Measurements from ENCODE around the gene PLEKHA8. TPM values are rescaled to one million over a fixed set of nuclear protein-coding genes. Genes with fewer than 3 reads are reported as not detected.

The PLEKHA8 gene
- total RNA-seq, 2 donors from 2014 or later, result 11.7 to 14.9 TPM

- H3K9ac ChIP-seq (ENCODE audit: low read depth in 2 of 2, low read length in 2 of 2), result no peak overlapping the region
- no peaks in the 10 kb centered on the region for H3K27me3 ChIP-seq
- H3K4me3 ChIP-seq, result no peak overlapping the region
- no peaks in the 10 kb centered on the region for H3K36me3 ChIP-seq
- no peaks in the 10 kb centered on the region for H3K4me1 ChIP-seq
- no peak overlapping the region for H3K27ac ChIP-seq
- DNase-seq, result no peak
- TF ChIP-seq CTCF (IDR thresholded peaks at IDR 0.05), result no peak
- no peaks in the 10 kb centered on the region for H3K9me3 ChIP-seq
- intact Hi-C loops (cut with DNase I), result no loop called here
These were observed 121.5 kb downstream of the PLEKHA8 start for GRCh38 chr7:30149640-30150272.

- no peaks in the 10 kb centered on the region for H3K36me3 ChIP-seq
These were observed 122.5 kb downstream of the PLEKHA8 start for GRCh38 chr7:30150711-30151110.

DNA sequence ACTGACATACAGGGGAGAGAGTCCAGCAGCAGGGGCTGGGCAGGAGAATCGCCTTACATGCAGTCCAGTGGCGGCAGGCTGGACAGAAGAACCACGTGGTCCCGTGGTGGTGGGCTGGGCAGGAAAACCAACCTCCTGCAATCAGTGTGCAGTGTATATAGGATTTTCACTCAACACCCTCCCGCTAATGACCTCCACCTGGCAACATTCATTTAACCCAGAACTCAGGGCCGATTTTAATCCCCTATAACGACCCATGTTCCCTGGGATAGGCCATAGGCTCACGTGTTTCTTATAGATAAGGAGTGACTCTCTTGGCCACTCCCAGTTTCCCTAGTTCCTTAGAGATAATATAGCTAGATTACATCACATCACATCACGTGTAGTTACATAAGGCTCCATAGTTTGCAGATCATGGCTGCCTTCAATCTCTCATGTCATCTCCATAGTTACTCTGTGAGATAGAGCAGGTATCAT lies 125.9 kb downstream of the PLEKHA8 start:
- H3K4me1 ChIP-seq, result no peaks in the 10 kb centered on the region
- no peaks in the 10 kb centered on the region for H3K27me3 ChIP-seq
- no peaks in the 10 kb centered on the region for H3K9me3 ChIP-seq
- DNase-seq, result no peak
- intact Hi-C loops (cut with DNase I), result no loop called here
- H3K4me3 ChIP-seq, result no peak overlapping the region
- H3K9ac ChIP-seq (ENCODE audit: low read depth in 2 of 2, low read length in 2 of 2), result no peak overlapping the region
- no peak for TF ChIP-seq CTCF (IDR thresholded peaks at IDR 0.05)
- no peak overlapping the region for H3K27ac ChIP-seq
- H3K36me3 ChIP-seq, result no peaks in the 10 kb centered on the region

More at GRCh38 chr7:30150711-30151110, 122.5 kb downstream of the PLEKHA8 start:
- intact Hi-C loops (cut with DNase I), result no loop called here
- TF ChIP-seq CTCF (IDR thresholded peaks at IDR 0.05), result no peak
- no peak overlapping the region for H3K9ac ChIP-seq (ENCODE audit: low read depth in 2 of 2, low read length in 2 of 2)
- no peak for DNase-seq
- no peaks in the 10 kb centered on the region for H3K9me3 ChIP-seq
- H3K4me3 ChIP-seq, result no peak overlapping the region
- H3K27ac ChIP-seq, result no peak overlapping the region
- H3K4me1 ChIP-seq, result no peaks in the 10 kb centered on the region
- no peaks in the 10 kb centered on the region for H3K27me3 ChIP-seq

DNA sequence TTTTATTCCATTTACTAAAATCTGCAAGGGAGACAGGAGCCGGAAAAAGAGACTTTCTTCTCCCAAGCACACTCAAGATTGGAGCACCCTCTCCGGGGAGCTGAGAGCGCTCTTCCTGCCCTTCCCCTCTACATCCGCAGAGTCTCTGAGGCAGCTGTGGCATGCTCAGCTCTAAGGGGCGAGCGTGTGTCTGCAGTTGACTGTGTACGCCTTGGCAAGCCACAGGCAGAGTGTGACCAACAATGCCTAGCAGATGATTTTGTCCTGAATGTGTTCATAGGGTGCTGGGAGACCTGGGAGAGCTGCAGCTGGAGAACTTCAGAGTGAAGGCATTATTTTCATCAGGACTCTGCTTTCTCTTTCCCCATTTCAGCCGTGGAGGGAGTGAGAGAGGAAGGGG lies 127.3 kb downstream of the PLEKHA8 start:
- Histone ChIP-seq H3K9me3 (no peaks in the 10 kb centered on the region), H3K36me3 (no peaks in the 10 kb centered on the region), H3K4me3 (no peak overlapping the region), H3K9ac (ENCODE audit: low read depth in 2 of 2, low read length in 2 of 2) (no peak overlapping the region), H3K27ac (no peak overlapping the region), H3K27me3 (no peaks in the 10 kb centered on the region), H3K4me1 (no peaks in the 10 kb centered on the region)
- no peak for TF ChIP-seq CTCF (IDR thresholded peaks at IDR 0.05)
- DNase-seq, result no peak
- intact Hi-C loops (cut with DNase I), result no loop called here

GRCh38 chr7:30157204-30157603 lies 129.0 kb downstream of the PLEKHA8 start:
- Histone ChIP-seq H3K27ac (no peak overlapping the region), H3K9me3 (no peaks in the 10 kb centered on the region), H3K36me3 (no peaks in the 10 kb centered on the region), H3K4me3 (no peak overlapping the region), H3K27me3 (no peaks in the 10 kb centered on the region), H3K4me1 (no peaks in the 10 kb centered on the region), H3K9ac (ENCODE audit: low read depth in 2 of 2, low read length in 2 of 2) (no peak overlapping the region)
- intact Hi-C loops (cut with DNase I), result no loop called here
- no peak for DNase-seq
- no peak for TF ChIP-seq CTCF (IDR thresholded peaks at IDR 0.05)
